Activated naive CD4-positive, alpha-beta T cell treated with anti-CD3 and anti-CD28 coated beads, Interleukin-2, amount 50 U/mL, for 16 hours (primary cell): Measurements from ENCODE around the gene RNF227.
A peak's percentile ranks its signal among the peaks of the same experiment; 100 is the strongest.
"Not testable (repeated sequence)": the region's sequence is repeated elsewhere in the genome, so short reads cannot be mapped to it uniquely, and the experiment has no call there.

Source experiments
- DNase-seq: peaks from one replicate; pipeline ENCODE4 v3.0.0-alpha.2; 2020

Gene RNF227

GRCh38 chr17:7915611-7916384 lies at the start of gene RNF227:
Gene RNF227 (minus strand): TSS chr17:7916289. CDS start chr17:7916195, 94 bp downstream.
- DNase-seq = peak; percentile 85

- no peak for DNase-seq
These were observed 45.3 kb upstream of the RNF227 start for GRCh38 chr17:7961421-7961820.

DNA sequence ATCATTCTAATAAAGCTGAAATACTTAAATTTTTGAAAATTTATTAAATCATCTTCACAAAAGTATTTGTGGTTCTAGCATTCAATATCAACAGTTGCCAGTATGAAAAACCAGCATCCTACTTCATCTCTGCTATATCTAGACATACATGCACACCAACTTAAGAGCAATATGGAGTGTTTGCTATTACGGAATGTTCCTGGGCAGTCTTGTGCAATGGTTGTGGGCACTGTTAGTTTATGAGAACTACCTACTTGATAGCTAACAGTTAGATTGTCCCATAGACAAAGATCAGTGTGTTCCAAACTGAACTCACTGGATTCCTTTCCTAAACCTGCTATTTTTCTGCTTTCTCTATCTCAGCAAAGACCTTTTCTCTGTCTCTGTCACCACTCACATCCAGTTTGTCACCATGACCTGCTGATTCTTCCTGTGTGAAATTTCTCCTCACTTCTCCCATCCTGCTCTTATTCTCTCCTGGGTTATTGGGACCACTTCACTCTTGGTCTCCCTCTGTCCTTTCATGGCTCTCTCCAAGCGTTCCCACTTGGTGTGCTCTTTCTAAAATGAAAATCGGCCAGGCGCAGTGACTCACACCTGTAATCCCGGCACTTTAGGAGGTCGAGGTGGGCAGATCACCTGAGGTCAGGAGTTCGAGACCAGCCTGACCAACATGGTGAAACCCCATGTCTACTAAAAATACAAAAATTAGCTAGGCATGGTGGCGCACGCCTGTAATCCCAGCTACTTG lies 43.6 kb upstream of the RNF227 start:
- no peak for DNase-seq

- DNase-seq = no peak
These were observed 40.3 kb upstream of the RNF227 start for GRCh38 chr17:7956228-7956965.

GRCh38 chr17:7955414-7956227 lies 39.5 kb upstream of the RNF227 start:
- no peak for DNase-seq

- not testable (repeated sequence) for DNase-seq
These were observed 37.2 kb upstream of the RNF227 start for GRCh38 chr17:7953266-7953665.

- peak; percentile 58 for DNase-seq
These were observed 35.2 kb upstream of the RNF227 start for GRCh38 chr17:7951143-7951792.

DNA sequence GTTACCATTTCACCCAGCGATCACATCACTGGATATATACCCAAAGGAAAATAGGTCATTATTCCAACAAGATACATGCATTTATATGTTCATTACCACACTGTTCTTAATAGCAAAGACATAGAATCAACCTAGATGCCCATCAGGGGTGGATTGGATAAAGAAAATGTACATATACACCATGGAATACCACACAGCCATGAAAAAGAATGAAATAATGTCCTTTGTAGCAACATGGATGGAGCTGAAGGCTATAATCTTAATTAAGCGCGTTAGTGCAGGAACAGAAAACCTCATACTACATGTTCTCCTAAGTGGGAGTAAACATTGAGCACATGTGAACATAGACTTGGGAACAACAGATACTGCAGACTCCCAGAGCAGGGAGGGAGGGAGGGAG lies 34.5 kb upstream of the RNF227 start:
- no peak for DNase-seq

DNA sequence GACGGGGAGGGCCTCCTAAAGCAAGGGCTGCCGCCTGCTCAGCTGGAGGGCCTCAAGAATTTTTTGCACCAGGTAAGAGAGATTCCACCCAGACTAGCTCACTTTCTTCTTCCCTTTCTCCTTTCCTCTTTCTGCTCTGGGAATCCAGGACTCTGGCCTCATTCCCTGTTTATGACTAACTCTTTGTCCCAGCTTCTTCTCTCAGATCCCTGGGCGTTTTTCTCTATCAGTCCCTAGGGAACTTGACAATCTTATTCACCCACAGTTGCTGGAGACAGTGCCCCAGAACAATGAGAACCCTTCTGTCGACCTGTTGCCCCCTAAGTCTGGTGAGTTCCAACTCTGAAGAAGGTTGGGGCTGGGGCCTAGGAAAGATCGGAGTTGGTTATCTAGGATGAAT lies 31.6 kb upstream of the RNF227 start:
- no peak for DNase-seq

GRCh38 chr17:7946441-7946840 lies 30.4 kb upstream of the RNF227 start:
- DNase-seq = no peak

- DNase-seq = no peak
These were observed 29.6 kb upstream of the RNF227 start for GRCh38 chr17:7945651-7946050.

DNA sequence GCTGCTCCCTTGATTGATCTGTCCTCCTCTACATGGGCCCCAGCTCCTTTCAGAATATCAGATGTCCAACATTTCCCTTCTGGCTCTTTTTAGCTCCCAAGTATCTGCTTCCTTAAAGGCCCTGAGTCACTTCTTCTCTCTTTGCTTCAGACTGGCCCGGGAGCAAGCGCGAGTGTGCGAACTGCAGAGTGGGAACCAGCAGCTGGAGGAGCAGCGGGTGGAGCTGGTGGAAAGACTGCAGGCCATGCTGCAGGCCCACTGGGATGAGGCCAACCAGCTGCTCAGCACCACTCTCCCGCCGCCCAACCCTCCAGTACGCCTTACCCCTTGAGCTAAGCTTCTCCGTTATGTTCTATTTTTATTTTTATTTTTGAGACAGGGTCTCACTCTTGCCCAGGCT lies 28.2 kb upstream of the RNF227 start:
- no peak for DNase-seq

DNA sequence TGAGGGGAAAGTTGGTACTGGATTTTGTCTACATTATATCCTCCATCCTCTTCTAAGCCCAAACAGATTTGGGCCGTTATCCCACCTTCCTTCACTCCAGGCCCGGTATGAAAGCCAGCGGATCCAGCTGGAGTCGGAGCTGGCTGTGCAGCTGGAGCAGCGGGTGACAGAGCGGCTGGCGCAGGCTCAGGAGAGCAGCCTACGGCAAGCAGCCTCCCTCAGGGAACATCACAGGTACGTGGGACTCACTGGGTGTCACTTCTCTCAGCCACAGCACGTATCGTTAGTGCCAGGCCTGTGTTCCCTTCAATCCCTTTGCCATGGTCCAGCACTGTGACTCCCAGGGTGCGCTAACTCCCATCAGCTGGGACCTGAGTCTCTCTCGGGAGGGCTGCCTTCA lies 27.2 kb upstream of the RNF227 start:
- DNase-seq = no peak

- DNase-seq = no peak
These were observed 24.7 kb upstream of the RNF227 start for GRCh38 chr17:7940743-7941142.

DNA sequence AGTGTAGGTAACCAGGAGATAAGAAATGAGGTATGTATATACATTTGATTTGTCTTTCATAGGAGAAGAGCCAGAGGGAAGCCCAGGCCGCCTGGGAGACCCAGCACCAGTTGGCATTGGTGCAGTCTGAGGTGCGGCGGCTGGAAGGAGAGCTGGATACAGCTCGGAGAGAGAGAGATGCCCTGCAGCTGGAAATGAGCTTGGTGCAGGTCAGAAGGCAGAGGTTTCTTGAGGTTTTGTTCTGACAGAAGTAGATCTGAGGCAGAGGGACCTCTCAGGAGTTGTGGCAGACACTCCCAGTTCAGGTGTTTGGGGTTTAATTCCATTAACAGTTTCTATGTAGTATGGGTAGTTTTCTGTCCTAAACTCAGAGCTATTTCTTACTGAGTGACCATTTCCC lies 23.9 kb upstream of the RNF227 start:
- DNase-seq = no peak

- DNase-seq = no peak
These were observed 19.8 kb upstream of the RNF227 start for GRCh38 chr17:7935859-7936258.

GRCh38 chr17:7932949-7933348 lies 16.9 kb upstream of the RNF227 start:
- DNase-seq = peak; percentile 19

- DNase-seq = no peak
These were observed 16.4 kb upstream of the RNF227 start for GRCh38 chr17:7932483-7932891.

DNA sequence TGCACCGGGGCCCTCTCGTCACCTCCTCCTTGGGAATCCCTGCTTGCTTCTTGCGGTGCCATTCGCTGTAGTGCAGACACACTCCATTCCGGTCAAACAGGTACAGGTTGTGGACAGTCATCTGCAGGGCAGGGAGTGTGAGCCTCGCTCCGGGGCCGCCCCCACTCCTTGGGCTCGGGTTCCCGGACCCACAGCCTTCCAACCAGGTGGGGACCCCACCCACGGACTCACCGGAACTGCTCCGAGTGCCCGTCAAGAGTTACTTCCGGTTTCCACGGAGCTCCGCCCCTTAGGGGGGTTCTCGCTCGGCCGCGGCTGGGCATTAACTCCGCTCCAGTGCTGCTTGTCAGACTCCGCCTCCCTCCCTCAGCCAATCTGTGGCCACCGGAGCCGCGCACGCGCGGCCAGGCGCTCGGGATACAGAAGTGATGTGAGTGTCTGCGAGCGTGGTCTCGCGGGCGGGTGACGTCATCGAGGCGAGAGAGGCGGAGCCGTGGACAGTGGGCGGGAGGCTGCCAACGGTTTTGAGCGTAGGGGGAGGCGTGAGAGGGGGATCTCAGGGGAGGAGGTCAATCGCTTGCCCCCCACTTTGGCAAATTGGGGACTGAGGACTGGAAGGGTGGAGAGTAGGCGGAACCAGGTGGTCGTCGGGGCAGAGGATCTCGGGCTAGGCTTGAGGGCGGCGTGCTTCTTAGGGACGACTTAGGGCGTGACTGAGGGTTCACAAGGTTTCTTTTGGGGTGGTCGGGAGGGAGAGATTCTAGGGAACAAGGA lies 15.8 kb upstream of the RNF227 start, which contains the start of the genes CNTROB and TRAPPC1:
Gene CNTROB (plus strand): TSS at position 498 of the 774 bp plus-strand sequence. CDS start 874 bp downstream, outside the sequence.
Gene TRAPPC1 (minus strand): TSS at position 238 of the 774 bp plus-strand sequence. CDS start 117 bp downstream, at position 121.
- peak; percentile 99 for DNase-seq

- DNase-seq = no peak
These were observed 14.9 kb upstream of the RNF227 start for GRCh38 chr17:7930841-7931631.
